ENCODE results near the gene ZMIZ1.

ZMIZ1 gene

GRCh38 chr10:79142064-79142491 lies 73.3 kb downstream of the ZMIZ1 start:
- DNase-seq, result no peak

GRCh38 chr10:79142522-79143309 lies 74.0 kb downstream of the ZMIZ1 start:
- DNase-seq, result no peak

- DNase-seq, result no peak
Measured at GRCh38 chr10:79143879-79144278, 75.1 kb downstream of the ZMIZ1 start.

GRCh38 chr10:79144351-79145173 lies 75.8 kb downstream of the ZMIZ1 start:
- no peak for DNase-seq

GRCh38 chr10:79145174-79145483 lies 76.4 kb downstream of the ZMIZ1 start:
- DNase-seq, result no peak

GRCh38 chr10:79145517-79146470 lies 77.0 kb downstream of the ZMIZ1 start:
- DNase-seq, result no peak

GRCh38 chr10:79146611-79147130 lies 77.9 kb downstream of the ZMIZ1 start:
- DNase-seq, result peak in 1 of 2 donors; percentile 16

- no peak for DNase-seq
Measured at GRCh38 chr10:79147306-79147705, 78.5 kb downstream of the ZMIZ1 start.

GRCh38 chr10:79147796-79148451 lies 79.2 kb downstream of the ZMIZ1 start:
- no peak for DNase-seq

GRCh38 chr10:79148452-79149344 lies 79.9 kb downstream of the ZMIZ1 start:
- DNase-seq, result no peak

GRCh38 chr10:79149345-79149661 lies 80.5 kb downstream of the ZMIZ1 start:
- DNase-seq, result no peak

- DNase-seq, result peak; percentile 47 to 56
Measured at GRCh38 chr10:79149662-79150443, 81.1 kb downstream of the ZMIZ1 start.

GRCh38 chr10:79150444-79150754 lies 81.6 kb downstream of the ZMIZ1 start:
- DNase-seq, result no peak

- DNase-seq, result no peak
Measured at GRCh38 chr10:79152423-79152817, 83.7 kb downstream of the ZMIZ1 start.

- DNase-seq, result no peak
Measured at GRCh38 chr10:79153745-79154144, 85.0 kb downstream of the ZMIZ1 start.

GRCh38 chr10:79155301-79156081 lies 86.7 kb downstream of the ZMIZ1 start:
- DNase-seq, result no peak

- no peak for DNase-seq
Measured at GRCh38 chr10:79156334-79157274, 87.8 kb downstream of the ZMIZ1 start.

GRCh38 chr10:79158004-79158340 lies 89.2 kb downstream of the ZMIZ1 start:
- DNase-seq, result no peak
